Immature natural killer cell (primary cell): ENCODE results near the gene FGL2. TPM values are rescaled to one million over a fixed set of nuclear protein-coding genes. Genes with fewer than 3 reads are reported as not detected.
"Not testable (repeated sequence)": the region's sequence is repeated elsewhere in the genome, so short reads cannot be mapped to it uniquely, and the experiment has no call there.

Source experiments
- DNase-seq, 3 donors: peaks; one replicate each; pipeline ENCODE4 v3.0.0; 2022; ENCODE audit warnings: mixed read lengths in 1 of 3
- H3K27ac Mint-ChIP-seq, 6 donors: one replicate each; pipeline ENCODE4 v1.8.0; 2020; ENCODE audit warnings: mixed read lengths in 6 of 6, mild to moderate bottlenecking in 5 of 6, inconsistent platforms in 4 of 6, moderate library complexity in 3 of 6
- H3K27me3 Mint-ChIP-seq, 3 donors: one replicate each; pipeline ENCODE4 v1.8.0; 2020 to 2021; ENCODE audit warnings: low read depth in 3 of 3, mild to moderate bottlenecking in 3 of 3, mixed read lengths in 3 of 3, moderate library complexity in 3 of 3, inconsistent platforms in 1 of 3
- H3K36me3 Mint-ChIP-seq, 3 donors: one replicate each; pipeline ENCODE4 v1.8.0; 2020; ENCODE audit warnings: mixed read lengths in 3 of 3, inconsistent platforms in 2 of 3, mild to moderate bottlenecking in 2 of 3
- H3K4me1 Mint-ChIP-seq, 2 donors: one replicate each; pipeline ENCODE4 v1.8.0; 2020; ENCODE audit warnings: inconsistent platforms in 2 of 2, mild to moderate bottlenecking in 2 of 2, mixed read lengths in 2 of 2, moderate library complexity in 1 of 2
- H3K4me3 Mint-ChIP-seq, 5 donors: one replicate each; pipeline ENCODE4 v1.8.0; 2020; ENCODE audit warnings: mild to moderate bottlenecking in 5 of 5, mixed read lengths in 5 of 5, inconsistent platforms in 3 of 5, moderate library complexity in 3 of 5
- H3K9me3 Mint-ChIP-seq, 6 donors: one replicate each; pipeline ENCODE4 v1.8.0; 2020; ENCODE audit warnings: mild to moderate bottlenecking in 6 of 6, mixed read lengths in 6 of 6, inconsistent platforms in 4 of 6, moderate library complexity in 3 of 6
- polyA plus RNA-seq, 3 donors: library from polyadenylated mRNA; unstranded; fragments of 300-500 nt; fragmentation: Illumina TruSeq; gene quantifications; one replicate each; pipeline ENCODE4 v1.2.3, GENCODE V29; 2021

FGL2 gene
- polyA plus RNA-seq, 3 donors from 2014 or later = 32.2 to 59.4 (median 37.9) TPM

DNA sequence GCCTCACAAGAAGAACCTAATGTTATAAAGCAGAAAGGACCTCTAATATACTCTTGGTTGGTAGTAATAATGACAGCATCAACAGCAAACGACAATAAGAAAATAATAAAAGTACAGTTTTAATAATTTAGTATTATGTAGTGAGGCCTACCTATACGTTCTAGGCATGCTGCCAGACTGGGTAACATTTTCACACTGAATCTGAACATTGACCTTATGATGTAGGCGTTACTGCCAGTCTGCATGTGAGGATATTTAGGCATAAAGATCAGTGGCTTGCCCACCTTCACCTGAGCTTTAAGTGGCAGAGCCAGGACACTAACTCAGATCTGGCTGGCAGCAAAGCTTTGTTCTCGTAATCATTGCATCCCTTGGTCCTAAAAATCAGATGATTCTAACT lies 2.5 kb downstream of the FGL2 start:
- H3K36me3 Mint-ChIP-seq = peaks cover 0 to 5% (median 0%) of the 10 kb centered on the region in 3 donors
- peaks cover 66 to 92% of the 10 kb centered on the region in 2 donors for H3K4me1 Mint-ChIP-seq
- no peaks in the 10 kb centered on the region for H3K27me3 Mint-ChIP-seq
- peak overlapping the region; percentile 87 to 95 (median 93) for H3K4me3 Mint-ChIP-seq
- DNase-seq = no peak
- no peaks in the 10 kb centered on the region for H3K9me3 Mint-ChIP-seq
- H3K27ac Mint-ChIP-seq = peak overlapping the region; percentile 86 to 95 (median 92)

GRCh38 chr7:77188731-77189437 lies 10.7 kb downstream of the FGL2 start:
- peaks cover 0 to 2% (median 0%) of the 10 kb centered on the region in 3 donors for H3K27me3 Mint-ChIP-seq
- no peaks in the 10 kb centered on the region for H3K9me3 Mint-ChIP-seq
- no peak for DNase-seq
- no peak overlapping the region for H3K4me3 Mint-ChIP-seq
- H3K27ac Mint-ChIP-seq = peak overlapping the region in 1 of 6 donors; percentile 14
- H3K36me3 Mint-ChIP-seq = peaks cover 0 to 4% (median 0%) of the 10 kb centered on the region in 3 donors
- H3K4me1 Mint-ChIP-seq = peaks cover 14 to 19% of the 10 kb centered on the region in 2 donors

- DNase-seq = no peak
- H3K4me3 Mint-ChIP-seq = no peak overlapping the region
- peaks cover 0 to 4% (median 0%) of the 10 kb centered on the region in 6 donors for H3K9me3 Mint-ChIP-seq
- H3K36me3 Mint-ChIP-seq = peaks cover 0 to 17% (median 4%) of the 10 kb centered on the region in 3 donors
- no peak overlapping the region for H3K27ac Mint-ChIP-seq
- peaks cover 0 to 2% of the 10 kb centered on the region in 2 donors for H3K4me1 Mint-ChIP-seq
- peaks cover 0 to 2% (median 2%) of the 10 kb centered on the region in 3 donors for H3K27me3 Mint-ChIP-seq
These were observed 13.8 kb downstream of the FGL2 start for GRCh38 chr7:77185866-77186265.

DNA sequence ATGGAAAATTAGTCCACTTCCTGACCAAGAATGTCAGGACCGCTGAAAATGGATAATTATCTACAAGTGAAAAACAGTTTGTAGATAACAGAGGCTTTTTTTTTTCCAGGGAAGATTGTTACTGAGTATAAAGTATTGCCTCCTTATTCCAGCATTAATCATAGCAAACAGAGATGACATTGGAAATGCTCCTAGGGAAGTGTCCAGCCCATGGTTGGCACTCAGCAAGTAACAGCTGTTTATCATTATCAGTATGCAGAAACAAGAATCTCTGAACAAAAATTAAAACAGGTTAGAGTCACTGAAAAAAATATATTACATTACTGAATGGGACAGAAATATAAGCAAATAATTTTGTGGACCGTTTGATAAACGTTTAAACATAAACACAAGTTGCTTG lies 14.6 kb downstream of the FGL2 start:
- no peak overlapping the region for H3K27ac Mint-ChIP-seq
- no peak overlapping the region for H3K4me3 Mint-ChIP-seq
- H3K36me3 Mint-ChIP-seq = peaks cover 0 to 19% (median 4%) of the 10 kb centered on the region in 3 donors
- DNase-seq = no peak
- H3K4me1 Mint-ChIP-seq = peaks cover 0 to 2% of the 10 kb centered on the region in 2 donors
- peaks cover 0 to 2% (median 2%) of the 10 kb centered on the region in 3 donors for H3K27me3 Mint-ChIP-seq
- H3K9me3 Mint-ChIP-seq = peaks cover 0 to 4% (median 0%) of the 10 kb centered on the region in 6 donors

GRCh38 chr7:77184463-77184862 lies 15.2 kb downstream of the FGL2 start:
- peaks cover 0 to 4% (median 0%) of the 10 kb centered on the region in 6 donors for H3K9me3 Mint-ChIP-seq

DNA sequence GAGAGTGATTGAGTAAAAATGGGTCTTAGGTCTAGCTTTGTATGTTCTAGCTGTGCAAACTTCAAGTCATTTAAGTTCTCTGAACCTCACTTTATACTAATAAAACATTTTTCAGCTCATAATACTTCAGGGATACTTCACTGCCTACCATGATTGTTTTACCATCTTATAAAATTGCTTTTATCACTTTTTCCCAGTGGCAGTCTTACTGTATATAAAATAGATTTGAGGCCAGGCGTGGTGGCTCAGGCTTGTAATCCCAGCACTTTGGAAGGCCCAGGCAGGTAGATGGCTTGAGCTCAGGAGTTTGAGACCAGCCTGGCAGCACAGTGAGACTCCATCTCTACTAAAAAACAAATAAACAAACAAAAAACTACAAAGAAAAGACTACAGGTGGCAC lies 17.4 kb downstream of the FGL2 start:
- Mint-ChIP-seq H3K27me3 (peaks cover 0 to 2% (median 2%) of the 10 kb centered on the region in 3 donors), H3K4me3 (no peak overlapping the region), H3K36me3 (peaks cover 0 to 19% (median 4%) of the 10 kb centered on the region in 3 donors), H3K4me1 (no peaks in the 10 kb centered on the region), H3K9me3 (peaks cover 0 to 4% (median 0%) of the 10 kb centered on the region in 6 donors), H3K27ac (no peak overlapping the region)
- DNase-seq = no peak

More at GRCh38 chr7:77184463-77184862, 15.2 kb downstream of the FGL2 start:
- no peak for DNase-seq
- Mint-ChIP-seq H3K27me3 (peaks cover 0 to 2% (median 2%) of the 10 kb centered on the region in 3 donors), H3K4me1 (peaks cover 0 to 2% of the 10 kb centered on the region in 2 donors), H3K4me3 (no peak overlapping the region), H3K36me3 (peaks cover 0 to 19% (median 4%) of the 10 kb centered on the region in 3 donors), H3K27ac (no peak overlapping the region)

DNA sequence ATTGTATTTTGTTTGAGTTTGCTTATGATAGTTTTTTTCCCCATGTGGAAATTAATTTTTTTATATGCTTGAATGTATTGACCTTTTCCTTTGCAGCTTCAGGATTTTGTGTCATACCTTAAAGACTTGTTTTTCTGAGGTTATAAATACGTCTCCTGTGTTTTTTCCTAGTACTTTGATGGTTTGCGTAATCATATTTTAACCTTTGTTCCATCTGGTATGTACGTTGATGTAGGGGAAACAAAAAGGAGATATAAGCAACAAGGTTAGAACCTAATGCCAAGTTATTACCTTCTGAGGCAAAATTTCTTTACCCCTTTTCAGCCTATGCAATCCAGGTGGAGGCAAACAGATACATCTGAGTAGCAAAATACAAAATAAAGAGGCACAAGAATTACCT lies 17.9 kb downstream of the FGL2 start:
- Mint-ChIP-seq H3K36me3 (peaks cover 0 to 19% (median 4%) of the 10 kb centered on the region in 3 donors), H3K4me3 (no peak overlapping the region), H3K27me3 (peaks cover 0 to 2% (median 2%) of the 10 kb centered on the region in 3 donors), H3K9me3 (peaks cover 0 to 4% (median 0%) of the 10 kb centered on the region in 6 donors), H3K4me1 (no peaks in the 10 kb centered on the region), H3K27ac (no peak overlapping the region)
- no peak for DNase-seq

- Mint-ChIP-seq H3K4me3 (no peak overlapping the region), H3K4me1 (no peaks in the 10 kb centered on the region), H3K9me3 (peaks cover 0 to 4% (median 0%) of the 10 kb centered on the region in 6 donors), H3K36me3 (peaks cover 0 to 19% (median 4%) of the 10 kb centered on the region in 3 donors), H3K27ac (no peak overlapping the region), H3K27me3 (peaks cover 0 to 2% (median under 1%) of the 10 kb centered on the region in 3 donors)
- DNase-seq = no peak
These were observed 18.5 kb downstream of the FGL2 start for GRCh38 chr7:77181015-77181595.

DNA sequence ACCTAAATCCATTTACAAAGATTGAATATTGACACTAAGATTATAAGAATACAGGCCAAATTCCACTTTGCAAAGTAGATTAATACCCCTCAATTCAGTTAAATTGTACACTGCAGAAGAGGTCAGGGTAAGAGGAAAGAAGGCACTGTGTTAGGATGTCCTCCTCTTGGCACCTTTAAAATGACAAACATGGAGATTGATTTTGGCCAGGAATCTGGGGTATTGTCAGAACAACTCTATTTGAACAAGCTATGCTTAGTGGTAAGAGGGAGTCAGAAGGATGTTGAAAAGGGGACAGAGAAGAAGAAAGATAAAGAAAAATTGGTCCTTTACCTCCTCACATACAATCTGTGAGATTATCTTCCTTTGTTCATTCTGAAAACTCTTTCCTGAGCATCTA lies 21.6 kb downstream of the FGL2 start:
- not testable (repeated sequence) for H3K9me3 Mint-ChIP-seq

GRCh38 chr7:77177321-77177904 lies 22.2 kb downstream of the FGL2 start:
- H3K36me3 Mint-ChIP-seq, H3K27ac Mint-ChIP-seq, H3K4me1 Mint-ChIP-seq, H3K4me3 Mint-ChIP-seq, H3K9me3 Mint-ChIP-seq, DNase-seq, H3K27me3 Mint-ChIP-seq: not testable (repeated sequence)

More for the DNA sequence above, 21.6 kb downstream of the FGL2 start:
- not testable (repeated sequence) for H3K4me3 Mint-ChIP-seq, H3K27me3 Mint-ChIP-seq, H3K27ac Mint-ChIP-seq, H3K4me1 Mint-ChIP-seq, DNase-seq
- H3K36me3 Mint-ChIP-seq = peaks cover 0 to 13% (median 7%) of the 10 kb centered on the region in 3 donors

GRCh38 chr7:77175274-77175800 lies 24.3 kb downstream of the FGL2 start:
- not testable (repeated sequence) for DNase-seq, H3K4me1 Mint-ChIP-seq, H3K4me3 Mint-ChIP-seq, H3K36me3 Mint-ChIP-seq, H3K27me3 Mint-ChIP-seq, H3K9me3 Mint-ChIP-seq, H3K27ac Mint-ChIP-seq

GRCh38 chr7:77174418-77174817 lies 25.2 kb downstream of the FGL2 start:
- H3K4me1 Mint-ChIP-seq, H3K27me3 Mint-ChIP-seq, H3K9me3 Mint-ChIP-seq, H3K27ac Mint-ChIP-seq, H3K4me3 Mint-ChIP-seq, H3K36me3 Mint-ChIP-seq, DNase-seq: not testable (repeated sequence)

DNA sequence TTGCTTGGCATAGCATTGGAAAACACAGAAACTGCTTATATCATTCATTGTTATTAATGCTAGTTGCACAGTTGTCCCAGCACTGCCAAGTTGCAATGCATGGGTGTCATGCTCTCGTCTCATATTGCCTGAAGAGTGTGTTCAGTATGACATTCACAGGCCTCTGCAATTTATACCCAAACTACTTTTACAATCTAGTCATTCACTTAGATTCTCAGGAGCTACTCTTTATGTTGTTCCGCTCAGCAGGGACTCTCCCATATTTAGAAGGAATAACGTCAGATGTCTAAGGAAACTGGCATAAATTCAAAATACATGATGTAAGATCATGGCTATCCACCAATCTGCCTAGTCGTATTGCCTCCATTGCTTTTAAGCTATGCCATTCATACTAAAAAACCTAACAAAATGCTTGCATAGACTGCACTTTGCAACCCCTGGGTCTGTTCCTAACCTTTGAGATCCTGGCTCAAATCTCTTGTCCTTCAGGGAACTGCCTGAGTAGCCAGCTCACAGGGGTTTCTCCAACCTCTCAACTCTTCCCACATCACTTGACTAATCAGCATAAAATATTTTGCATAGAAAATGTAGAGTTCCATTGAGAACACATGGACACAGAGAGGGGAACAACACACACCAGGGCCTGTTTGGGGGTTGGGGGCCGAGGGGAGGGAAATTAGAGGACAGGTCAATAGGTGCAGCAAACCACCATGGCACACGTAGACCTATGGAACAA lies 27.0 kb downstream of the FGL2 start:
- not testable (repeated sequence) for H3K27me3 Mint-ChIP-seq, DNase-seq, H3K4me1 Mint-ChIP-seq, H3K9me3 Mint-ChIP-seq, H3K4me3 Mint-ChIP-seq, H3K36me3 Mint-ChIP-seq, H3K27ac Mint-ChIP-seq
